ENCODE results near the gene CA10.

DNA sequence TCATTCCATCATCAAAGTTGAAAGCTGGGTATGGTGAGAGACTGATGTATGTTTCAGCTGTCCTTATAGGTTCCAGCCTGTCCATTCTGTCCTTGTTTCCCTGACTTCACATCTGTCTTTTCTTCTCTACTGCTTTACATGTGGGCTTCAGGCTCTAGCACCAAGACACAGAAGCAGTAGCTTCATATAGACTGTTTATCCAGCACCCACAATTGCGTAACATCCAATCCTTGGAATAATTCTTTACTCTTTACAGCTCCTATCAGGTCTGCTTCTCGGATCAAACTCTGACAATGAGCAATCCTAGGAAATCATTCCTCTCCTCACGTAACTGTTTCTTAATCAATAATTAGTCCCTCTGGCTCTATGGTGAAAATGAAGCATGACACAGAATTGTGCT lies 158.9 kb downstream of the CA10 start:
- TF ChIP-seq MYC (IDR thresholded peaks at IDR 0.05; ENCODE audit: low read depth, low read length) (no peak), JUN (IDR thresholded peaks at IDR 0.05; ENCODE audit: borderline replicate concordance, insufficient read depth, insufficient read length, low read depth) (no peak)
- TF ChIP-seq, protein P1, sequence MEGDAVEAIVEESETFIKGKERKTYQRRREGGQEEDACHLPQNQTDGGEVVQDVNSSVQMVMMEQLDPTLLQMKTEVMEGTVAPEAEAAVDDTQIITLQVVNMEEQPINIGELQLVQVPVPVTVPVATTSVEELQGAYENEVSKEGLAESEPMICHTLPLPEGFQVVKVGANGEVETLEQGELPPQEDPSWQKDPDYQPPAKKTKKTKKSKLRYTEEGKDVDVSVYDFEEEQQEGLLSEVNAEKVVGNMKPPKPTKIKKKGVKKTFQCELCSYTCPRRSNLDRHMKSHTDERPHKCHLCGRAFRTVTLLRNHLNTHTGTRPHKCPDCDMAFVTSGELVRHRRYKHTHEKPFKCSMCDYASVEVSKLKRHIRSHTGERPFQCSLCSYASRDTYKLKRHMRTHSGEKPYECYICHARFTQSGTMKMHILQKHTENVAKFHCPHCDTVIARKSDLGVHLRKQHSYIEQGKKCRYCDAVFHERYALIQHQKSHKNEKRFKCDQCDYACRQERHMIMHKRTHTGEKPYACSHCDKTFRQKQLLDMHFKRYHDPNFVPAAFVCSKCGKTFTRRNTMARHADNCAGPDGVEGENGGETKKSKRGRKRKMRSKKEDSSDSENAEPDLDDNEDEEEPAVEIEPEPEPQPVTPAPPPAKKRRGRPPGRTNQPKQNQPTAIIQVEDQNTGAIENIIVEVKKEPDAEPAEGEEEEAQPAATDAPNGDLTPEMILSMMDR (IDR thresholded peaks at IDR 0.05; ENCODE audit: extremely low read depth in 1 of 2, insufficient read depth in 1 of 2, low read depth in 1 of 2, low read length in 2 of 2) = no peak
